B cell (primary cell): Measurements from ENCODE around the gene DDAH1. TPM values are rescaled to one million over a fixed set of nuclear protein-coding genes. Genes with fewer than 3 reads are reported as not detected.

Experiments
- ATAC-seq: fragments of 200-7000 bp; cut with Tn5 transposase; one replicate; pipeline ENCODE4 v1.10.0; 2021; ENCODE audit warnings: low read depth, mild to moderate bottlenecking, moderate number of reproducible peaks, moderate library complexity
- CTCF ChIA-PET: fragments of 350-600 bp; sonication (Branson Sonifier 250); formaldehyde crosslinking; loops from one replicate; lab custom pipeline; 2021; ENCODE audit warnings: antibody characterized with exemption, inconsistent platforms; lab: Charles Lee
- POLR2A ChIA-PET: fragments of 350-600 bp; sonication (Branson Sonifier 250); formaldehyde crosslinking; loops from one replicate; lab custom pipeline; 2021; ENCODE audit warnings: antibody characterized with exemption; lab: Charles Lee
- DNase-seq: peaks from one replicate; pipeline ENCODE4 v3.0.0; 2013
- H2AFZ ChIP-seq: 2 replicates; pipeline ENCODE4 v1.6.1; 2012; ENCODE audit warnings: mild to moderate bottlenecking, low read depth, low read length; ENCODE audit not compliant: insufficient read depth, poor library complexity, severe bottlenecking
- H3K27ac ChIP-seq, 2 donors: 1 replicate in 1 of 2; 2 replicates in 1 of 2; pipeline ENCODE4 v1.5.1; 2012 to 2013; ENCODE audit warnings: low read length in 2 of 2, mild to moderate bottlenecking in 2 of 2, moderate library complexity in 1 of 2
- H3K27me3 ChIP-seq, 4 experiments: fragments of 200-600 bp in 1 of 4; sonication (generic) in 1 of 4; replicated peaks in 1 of 4; 1 replicate in 2 of 4; 2 replicates in 2 of 4; pipeline versions ENCODE4 v1.6.1 to v1.7.0; 2013 to 2016; ENCODE audit warnings: low read length in 3 of 4, mild to moderate bottlenecking in 2 of 4, mixed read lengths in 1 of 4, moderate library complexity in 1 of 4; ENCODE audit not compliant: insufficient read depth in 4 of 4, control insufficient read depth in 3 of 4; ENCODE audit errors: control extremely low read depth in 1 of 4
- H3K36me3 ChIP-seq, 2 experiments: replicated peaks in 1 of 2; 1 replicate in 1 of 2; 2 replicates in 1 of 2; pipeline versions ENCODE4 v1.6.1 to v1.7.1; 2013; ENCODE audit warnings: low read length in 1 of 2; ENCODE audit not compliant: insufficient read depth in 2 of 2, control insufficient read depth in 1 of 2; ENCODE audit errors: control extremely low read depth in 1 of 2, extremely low read depth in 1 of 2
- H3K4me1 ChIP-seq, 2 donors: fragments of 200-600 bp in 1 of 2; sonication (generic) in 1 of 2; 1 replicate in 1 of 2; 2 replicates in 1 of 2; pipeline versions ENCODE4 v1.5.1 to v1.6.1; 2013 to 2017; ENCODE audit warnings: low read length in 2 of 2; ENCODE audit not compliant: control insufficient read depth in 2 of 2, insufficient read depth in 2 of 2
- H3K4me2 ChIP-seq: replicated peaks from 2 replicates; pipeline ENCODE3; 2012; ENCODE audit warnings: mild to moderate bottlenecking, low read depth, low read length; ENCODE audit not compliant: poor library complexity, severe bottlenecking
- H3K4me3 ChIP-seq, 5 experiments: fragments of 200-600 bp in 1 of 5; sonication (generic) in 1 of 5; 1 replicate in 3 of 5; 2 replicates in 2 of 5; pipeline versions ENCODE4 v1.5.1 to v1.7.0; 2011 to 2016; ENCODE audit warnings: low read length in 4 of 5, mild to moderate bottlenecking in 4 of 5, low read depth in 2 of 5, control low read depth in 1 of 5, moderate library complexity in 1 of 5; ENCODE audit not compliant: insufficient read depth in 1 of 5; ENCODE audit errors: control extremely low read depth in 1 of 5, extremely low read depth in 1 of 5
- H3K79me2 ChIP-seq: fragments of 200-600 bp; sonication (generic); one replicate; pipeline ENCODE4 v1.6.0; 2016; ENCODE audit warnings: low read length; ENCODE audit not compliant: control insufficient read depth, insufficient read depth
- H3K9ac ChIP-seq: fragments of 200-600 bp; sonication (generic); 2 replicates; pipeline ENCODE4 v1.6.1; 2017; ENCODE audit warnings: mild to moderate bottlenecking, low read length, moderate library complexity
- H3K9me3 ChIP-seq, 3 donors: one replicate each; pipeline versions ENCODE4 v1.6.1 to v1.7.1; 2013; ENCODE audit warnings: low read length in 2 of 3; ENCODE audit not compliant: control insufficient read depth in 2 of 3, insufficient read depth in 1 of 3; ENCODE audit errors: control extremely low read depth in 1 of 3
- H4K20me1 ChIP-seq: 2 replicates; pipeline ENCODE4 v1.6.0; 2012; ENCODE audit warnings: mild to moderate bottlenecking, low read length; ENCODE audit not compliant: insufficient read depth, control insufficient read depth, poor library complexity, severe bottlenecking
- H3K27ac Mint-ChIP-seq: one replicate; pipeline ENCODE4 v1.8.0; 2021; ENCODE audit warnings: mixed read lengths
- H3K27me3 Mint-ChIP-seq: one replicate; pipeline ENCODE4 v1.8.0; 2021; ENCODE audit warnings: mixed read lengths
- H3K4me1 Mint-ChIP-seq: one replicate; pipeline ENCODE4 v1.8.0; 2021; ENCODE audit warnings: mixed read lengths
- H3K4me3 Mint-ChIP-seq: one replicate; pipeline ENCODE4 v1.8.0; 2021; ENCODE audit warnings: mixed read lengths
- H3K9me3 Mint-ChIP-seq: one replicate; pipeline ENCODE4 v1.8.0; 2022; ENCODE audit warnings: mixed read lengths; ENCODE audit not compliant: insufficient read depth
- EZH2 ChIP-seq: IDR thresholded peaks from 2 replicates; pipeline ENCODE4 v1.6.1; 2012; ENCODE audit warnings: borderline replicate concordance, low read depth, mild to moderate bottlenecking, moderate library complexity, low read length; ENCODE audit not compliant: insufficient read depth, poor library complexity, severe bottlenecking
- WGBS: methylation state at CpG from one replicate; pipeline ENCODE4 v1.1.5; 2013; ENCODE audit warnings: missing lambda C conversion rate; ENCODE audit not compliant: insufficient coverage; 5-methylcytosine and 5-hydroxymethylcytosine counted together
- intact Hi-C: fragments of 100-400 bp; cut with micrococcal nuclease; formaldehyde crosslinking; loops from one replicate; pipeline ENCODE4 v1.10.0; 2022
- polyA plus RNA-seq: library from polyadenylated mRNA; depleted of rRNA; stranded (reverse); fragments of >200 nt; gene quantifications from 2 replicates; pipeline ENCODE4 v1.2.3, GENCODE V29; 2012
- total RNA-seq, 2 donors: library from RNA; stranded (reverse); fragments of 120-200 nt in 1 of 2; gene quantifications; 1 replicate in 1 of 2; 2 replicates in 1 of 2; pipeline versions ENCODE4 v1.2.3 to v1.2.4, GENCODE V29; 2013 to 2022
- TF ChIP-seq, protein P1 (sequence below): fragments of 200-600 bp; IDR thresholded peaks from one replicate; pipeline ENCODE4 v1.8.0; 2022; ENCODE audit warnings: antibody characterized with exemption, mild to moderate bottlenecking

Gene DDAH1
- total and polyA plus RNA-seq, 2 donors (not counting 1 experiment from before 2014, with no cell fraction given), result 0.04 TPM; not detected in 1

DNA sequence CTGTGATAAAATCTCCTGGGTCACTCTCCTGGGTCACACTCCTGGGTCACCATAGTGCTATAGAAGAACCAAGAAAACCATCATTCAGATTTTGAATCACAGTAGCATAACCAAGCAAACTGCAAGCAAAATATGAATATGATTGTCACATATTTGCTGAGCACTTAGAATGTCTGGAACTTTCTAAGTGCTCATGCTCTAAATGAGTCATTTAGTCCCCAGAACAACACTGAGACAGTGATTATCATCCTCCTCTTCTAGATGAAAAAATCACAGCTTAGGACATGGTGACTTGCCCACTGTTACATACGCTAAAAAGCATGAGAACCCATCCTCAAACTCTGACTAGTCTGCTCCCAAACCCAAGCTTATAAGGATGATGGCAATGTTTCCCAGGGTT is 39.5 kb upstream of the DDAH1 start:
- Histone ChIP-seq H3K27me3 (peaks cover 0 to 3% (median 0%) of the 10 kb centered on the region in 4 experiments), H3K27ac (no peak overlapping the region), H3K9me3 (no peaks in the 10 kb centered on the region), H3K9ac (no peak overlapping the region), H4K20me1 (no peaks in the 10 kb centered on the region), H3K4me1 (no peaks in the 10 kb centered on the region), H3K36me3 (no peaks in the 10 kb centered on the region), H3K4me3 (no peak overlapping the region), H3K4me2 (no peak overlapping the region), H2AFZ (no peak overlapping the region), H3K79me2 (no peaks in the 10 kb centered on the region)
- Mint-ChIP-seq H3K4me1 (no peaks in the 10 kb centered on the region), H3K27ac (no peak overlapping the region), H3K9me3 (peaks cover 6% of the 10 kb centered on the region), H3K27me3 (peaks cover 47% of the 10 kb centered on the region), H3K4me3 (no peak overlapping the region)
- intact Hi-C loops, result no loop called here
- CTCF ChIA-PET, result no interaction called here
- no peak for TF ChIP-seq EZH2
- TF ChIP-seq, protein P1, sequence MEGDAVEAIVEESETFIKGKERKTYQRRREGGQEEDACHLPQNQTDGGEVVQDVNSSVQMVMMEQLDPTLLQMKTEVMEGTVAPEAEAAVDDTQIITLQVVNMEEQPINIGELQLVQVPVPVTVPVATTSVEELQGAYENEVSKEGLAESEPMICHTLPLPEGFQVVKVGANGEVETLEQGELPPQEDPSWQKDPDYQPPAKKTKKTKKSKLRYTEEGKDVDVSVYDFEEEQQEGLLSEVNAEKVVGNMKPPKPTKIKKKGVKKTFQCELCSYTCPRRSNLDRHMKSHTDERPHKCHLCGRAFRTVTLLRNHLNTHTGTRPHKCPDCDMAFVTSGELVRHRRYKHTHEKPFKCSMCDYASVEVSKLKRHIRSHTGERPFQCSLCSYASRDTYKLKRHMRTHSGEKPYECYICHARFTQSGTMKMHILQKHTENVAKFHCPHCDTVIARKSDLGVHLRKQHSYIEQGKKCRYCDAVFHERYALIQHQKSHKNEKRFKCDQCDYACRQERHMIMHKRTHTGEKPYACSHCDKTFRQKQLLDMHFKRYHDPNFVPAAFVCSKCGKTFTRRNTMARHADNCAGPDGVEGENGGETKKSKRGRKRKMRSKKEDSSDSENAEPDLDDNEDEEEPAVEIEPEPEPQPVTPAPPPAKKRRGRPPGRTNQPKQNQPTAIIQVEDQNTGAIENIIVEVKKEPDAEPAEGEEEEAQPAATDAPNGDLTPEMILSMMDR, result no peak
- no CpG with 5 or more reads among the region's 1 CpG for WGBS
- ATAC-seq (no peak), DNase-seq (no peak)
- POLR2A ChIA-PET, result no interaction called here

DNA sequence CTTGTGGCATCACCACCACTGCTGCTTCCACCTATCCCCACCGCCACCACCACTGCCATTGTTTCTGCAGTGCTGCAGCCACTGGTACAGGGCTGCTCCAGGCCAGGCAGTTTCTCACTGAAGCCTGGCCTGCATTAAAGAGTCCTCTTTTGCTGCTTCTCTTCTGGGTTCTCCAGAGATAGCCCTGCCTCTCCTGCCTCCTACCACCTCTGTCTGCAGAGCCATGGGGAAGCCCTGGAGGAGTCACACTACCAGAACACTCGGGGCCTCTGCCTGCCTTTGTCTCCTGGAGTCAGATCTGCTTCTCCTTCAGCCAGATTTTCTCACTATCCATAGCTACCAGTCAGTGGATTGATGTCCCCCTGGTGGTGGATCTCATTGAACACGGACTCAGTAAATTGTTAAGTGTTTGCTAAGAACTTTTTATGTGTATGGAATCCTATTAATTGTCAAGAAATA is 37.7 kb upstream of the DDAH1 start:
- TF ChIP-seq, protein P1, result no peak
- no peak for TF ChIP-seq EZH2
- Histone ChIP-seq H3K27me3 (no peaks in the 10 kb centered on the region), H3K79me2 (no peaks in the 10 kb centered on the region), H3K4me2 (no peak overlapping the region), H3K9me3 (no peaks in the 10 kb centered on the region), H4K20me1 (no peaks in the 10 kb centered on the region), H3K4me1 (no peaks in the 10 kb centered on the region), H2AFZ (no peak overlapping the region), H3K4me3 (no peak overlapping the region), H3K27ac (no peak overlapping the region), H3K9ac (no peak overlapping the region), H3K36me3 (no peaks in the 10 kb centered on the region)
- Mint-ChIP-seq H3K9me3 (peaks cover 6% of the 10 kb centered on the region), H3K27me3 (peaks cover 40% of the 10 kb centered on the region), H3K4me3 (no peak overlapping the region), H3K4me1 (no peaks in the 10 kb centered on the region), H3K27ac (no peak overlapping the region)
- intact Hi-C loops, result loop anchor here (2.0 kb wide), 1 partner anchor 194 kb away; no protein-coding TSS in a partner anchor
- POLR2A ChIA-PET, result no interaction called here
- CTCF ChIA-PET, result no interaction called here
- DNase-seq, result no peak
- 86% methylated on average over 2 of the region's 3 CpGs for WGBS
- no peak for ATAC-seq
